Measurements from ENCODE around the gene SLC16A10.

DNA sequence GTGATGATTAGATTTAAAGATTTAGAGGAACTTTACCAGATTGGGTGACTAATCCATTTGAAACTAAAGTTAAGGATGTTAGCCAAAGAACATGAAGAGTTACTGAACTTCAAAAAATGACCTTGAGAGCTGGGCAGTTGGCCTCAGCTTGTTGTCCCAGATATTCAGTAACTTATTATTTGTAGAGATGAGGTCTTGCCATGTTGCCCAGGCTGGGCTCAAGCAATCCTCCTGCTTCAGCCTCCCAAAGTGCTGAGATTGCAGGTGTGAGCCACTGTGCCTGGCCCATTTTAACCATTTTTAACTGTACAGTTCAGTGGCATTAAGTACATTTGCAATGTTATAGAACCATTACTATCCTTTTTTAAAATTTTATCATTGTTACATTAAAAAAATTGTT is 161.5 kb downstream of the SLC16A10 start:
- TF ChIP-seq POLR2AphosphoS5 (IDR thresholded peaks at IDR 0.05; ENCODE audit: low read depth, low read length) (no peak), SIN3A (IDR thresholded peaks at IDR 0.05; ENCODE audit: borderline replicate concordance, insufficient read depth, low read length) (no peak)
- TF ChIP-seq, protein P1, sequence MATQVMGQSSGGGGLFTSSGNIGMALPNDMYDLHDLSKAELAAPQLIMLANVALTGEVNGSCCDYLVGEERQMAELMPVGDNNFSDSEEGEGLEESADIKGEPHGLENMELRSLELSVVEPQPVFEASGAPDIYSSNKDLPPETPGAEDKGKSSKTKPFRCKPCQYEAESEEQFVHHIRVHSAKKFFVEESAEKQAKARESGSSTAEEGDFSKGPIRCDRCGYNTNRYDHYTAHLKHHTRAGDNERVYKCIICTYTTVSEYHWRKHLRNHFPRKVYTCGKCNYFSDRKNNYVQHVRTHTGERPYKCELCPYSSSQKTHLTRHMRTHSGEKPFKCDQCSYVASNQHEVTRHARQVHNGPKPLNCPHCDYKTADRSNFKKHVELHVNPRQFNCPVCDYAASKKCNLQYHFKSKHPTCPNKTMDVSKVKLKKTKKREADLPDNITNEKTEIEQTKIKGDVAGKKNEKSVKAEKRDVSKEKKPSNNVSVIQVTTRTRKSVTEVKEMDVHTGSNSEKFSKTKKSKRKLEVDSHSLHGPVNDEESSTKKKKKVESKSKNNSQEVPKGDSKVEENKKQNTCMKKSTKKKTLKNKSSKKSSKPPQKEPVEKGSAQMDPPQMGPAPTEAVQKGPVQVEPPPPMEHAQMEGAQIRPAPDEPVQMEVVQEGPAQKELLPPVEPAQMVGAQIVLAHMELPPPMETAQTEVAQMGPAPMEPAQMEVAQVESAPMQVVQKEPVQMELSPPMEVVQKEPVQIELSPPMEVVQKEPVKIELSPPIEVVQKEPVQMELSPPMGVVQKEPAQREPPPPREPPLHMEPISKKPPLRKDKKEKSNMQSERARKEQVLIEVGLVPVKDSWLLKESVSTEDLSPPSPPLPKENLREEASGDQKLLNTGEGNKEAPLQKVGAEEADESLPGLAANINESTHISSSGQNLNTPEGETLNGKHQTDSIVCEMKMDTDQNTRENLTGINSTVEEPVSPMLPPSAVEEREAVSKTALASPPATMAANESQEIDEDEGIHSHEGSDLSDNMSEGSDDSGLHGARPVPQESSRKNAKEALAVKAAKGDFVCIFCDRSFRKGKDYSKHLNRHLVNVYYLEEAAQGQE (IDR thresholded peaks at IDR 0.05; ENCODE audit: insufficient read depth in 1 of 2, low read depth in 2 of 2, low read length in 2 of 2): no peak
